ENCODE data around the gene ITGA11. TPM values are rescaled to one million over a fixed set of nuclear protein-coding genes. Genes with fewer than 3 reads are reported as not detected.

ITGA11 gene
- total and polyA plus RNA-seq, 9 donors, result 1.2 to 34.5 (median 4.4) TPM

- H3K4me1 ChIP-seq (ENCODE audit: insufficient read depth), result peaks cover 8% of the 10 kb centered on the region
- no peak overlapping the region for H3K4me3 ChIP-seq
- no peak overlapping the region for H3K27ac ChIP-seq
- no peak for TF ChIP-seq CTCF (IDR thresholded peaks at IDR 0.05)
- no peaks in the 10 kb centered on the region for H3K36me3 ChIP-seq
- intact Hi-C loops (cut with DNase I), result no loop called here
- no peaks in the 10 kb centered on the region for H3K9me3 ChIP-seq
- H3K27me3 ChIP-seq, result no peaks in the 10 kb centered on the region
- 72 to 79% (median 75%) methylated on average over 10 of the region's 10 CpGs for WGBS, 3 donors
- no peak for DNase-seq
Measured at GRCh38 chr15:68330901-68331300, 101.1 kb downstream of the ITGA11 start.

GRCh38 chr15:68330416-68330815, 101.5 kb downstream of the ITGA11 start:
- no peaks in the 10 kb centered on the region for H3K27me3 ChIP-seq
- TF ChIP-seq CTCF (IDR thresholded peaks at IDR 0.05) (no peak), EP300 (IDR thresholded peaks at IDR 0.05) (no peak), POLR2A (IDR thresholded peaks at IDR 0.05) (no peak)
- intact Hi-C loops (cut with DNase I), result no loop called here
- DNase-seq, result no peak
- H3K4me3 ChIP-seq, result no peak overlapping the region
- H3K27ac ChIP-seq, result no peak overlapping the region
- H3K4me1 ChIP-seq (ENCODE audit: insufficient read depth), result peaks cover 8% of the 10 kb centered on the region
- H3K36me3 ChIP-seq, result no peaks in the 10 kb centered on the region
- WGBS, 3 donors, result 38 to 56% (median 51%) methylated on average over 6 of the region's 6 CpGs
- H3K9me3 ChIP-seq, result no peaks in the 10 kb centered on the region

GRCh38 chr15:68328964-68329363, 103.0 kb downstream of the ITGA11 start:
- TF ChIP-seq EP300 (IDR thresholded peaks at IDR 0.05) (no peak), POLR2A (IDR thresholded peaks at IDR 0.05) (no peak), CTCF (IDR thresholded peaks at IDR 0.05) (no peak)
- intact Hi-C loops (cut with DNase I), result no loop called here
- Histone ChIP-seq H3K4me1 (ENCODE audit: insufficient read depth) (peaks cover 5% of the 10 kb centered on the region), H3K4me3 (no peak overlapping the region), H3K36me3 (no peaks in the 10 kb centered on the region), H3K27me3 (no peaks in the 10 kb centered on the region), H3K27ac (no peak overlapping the region), H3K9me3 (no peaks in the 10 kb centered on the region)
- no peak for DNase-seq
- WGBS, 3 donors, result 93 to 95% (median 94%) methylated on average over 3 of the region's 3 CpGs

GRCh38 chr15:68328443-68328842, 103.5 kb downstream of the ITGA11 start:
- Histone ChIP-seq H3K27ac (no peak overlapping the region), H3K4me1 (ENCODE audit: insufficient read depth) (peaks cover 2% of the 10 kb centered on the region), H3K27me3 (no peaks in the 10 kb centered on the region), H3K9me3 (no peaks in the 10 kb centered on the region), H3K4me3 (no peak overlapping the region), H3K36me3 (no peaks in the 10 kb centered on the region)
- no peak for TF ChIP-seq CTCF (IDR thresholded peaks at IDR 0.05)
- TF ChIP-seq EP300 (IDR thresholded peaks at IDR 0.05), result no peak
- intact Hi-C loops (cut with DNase I), result no loop called here
- no peak for DNase-seq
- 77 to 92% (median 80%) methylated on average over 8 of the region's 8 CpGs for WGBS, 3 donors

Measured in ovary (tissue), 9 donors.